Retinal pigment epithelial cell (primary cell): ENCODE measurements around the gene FAM171A1.

Source experiments
- DNase-seq: peaks from one replicate; pipeline ENCODE4 v3.0.0-alpha.2; 2010; ENCODE audit warnings: low read depth
- H3K4me3 ChIP-seq: 2 replicates; pipeline ENCODE4 v1.5.1; 2011; ENCODE audit warnings: mild to moderate bottlenecking, low read length, control low read depth, moderate library complexity
- CTCF ChIP-seq: conservative IDR thresholded peaks from 2 replicates; pipeline ENCODE4 v1.5.1; 2011; ENCODE audit warnings: low read depth, low read length, control low read depth, inconsistent platforms

Gene FAM171A1

GRCh38 chr10:15324611-15325010 is 46.5 kb downstream of the FAM171A1 start:
- no peak overlapping the region for H3K4me3 ChIP-seq
- TF ChIP-seq CTCF: no peak
- DNase-seq: no peak

- DNase-seq: no peak
- no peak for TF ChIP-seq CTCF
- no peak overlapping the region for H3K4me3 ChIP-seq
Observed at GRCh38 chr10:15324113-15324512, 47.0 kb downstream of the FAM171A1 start.

- H3K4me3 ChIP-seq: no peak overlapping the region
Observed at GRCh38 chr10:15322356-15322755, 48.7 kb downstream of the FAM171A1 start.

GRCh38 chr10:15321431-15322341 is 49.4 kb downstream of the FAM171A1 start:
- no peak for TF ChIP-seq CTCF
- DNase-seq: peak; percentile 66
- no peak overlapping the region for H3K4me3 ChIP-seq

More at GRCh38 chr10:15322356-15322755, 48.7 kb downstream of the FAM171A1 start:
- TF ChIP-seq CTCF: no peak
- DNase-seq: no peak

- DNase-seq: no peak
- no peak for TF ChIP-seq CTCF
Observed at GRCh38 chr10:15320522-15321203, 50.4 kb downstream of the FAM171A1 start.

GRCh38 chr10:15320118-15320517 is 51.0 kb downstream of the FAM171A1 start:
- no peak for TF ChIP-seq CTCF
- no peak for DNase-seq
- no peak overlapping the region for H3K4me3 ChIP-seq

More at GRCh38 chr10:15320522-15321203, 50.4 kb downstream of the FAM171A1 start:
- H3K4me3 ChIP-seq: no peak overlapping the region
